Thyroid gland (tissue), 4 donors: ENCODE measurements around the gene CDC42EP5. TPM values are rescaled to one million over a fixed set of nuclear protein-coding genes. Genes with fewer than 3 reads are reported as not detected.
"Not testable (repeated sequence)": the region's sequence is repeated elsewhere in the genome, so short reads cannot be mapped to it uniquely, and the experiment has no call there.

Experiments used
- DNase-seq, 2 donors: peaks; one replicate each; pipeline ENCODE4 v3.0.0-alpha.2; 2019
- H3K27ac ChIP-seq, 3 donors: fragments of 200-600 bp; sonication (generic); 1 replicate in 2 of 3; 2 replicates in 1 of 3; pipeline ENCODE4 v1.5.1; 2016 to 2019; ENCODE audit warnings: mild to moderate bottlenecking in 1 of 3, moderate library complexity in 1 of 3
- H3K27me3 ChIP-seq: fragments of 200-600 bp; sonication (generic); one replicate; pipeline ENCODE4 v1.5.1; 2019
- H3K36me3 ChIP-seq, 2 donors: fragments of 200-600 bp; sonication (generic); one replicate each; pipeline ENCODE4 v1.5.1; 2016 to 2019
- H3K4me1 ChIP-seq, 2 donors: fragments of 200-600 bp; sonication (generic); one replicate each; pipeline ENCODE4 v1.5.1; 2017 to 2019
- H3K4me3 ChIP-seq, 3 donors: fragments of 200-600 bp; sonication (generic); replicated peaks in 1 of 3; 1 replicate in 2 of 3; 2 replicates in 1 of 3; pipeline ENCODE4 v1.5.1; 2016; ENCODE audit warnings: mild to moderate bottlenecking in 1 of 3
- H3K9me3 ChIP-seq: fragments of 200-600 bp; sonication (generic); one replicate; pipeline ENCODE4 v1.5.1; 2017
- CTCF ChIP-seq, 6 experiments: fragments of 200-600 bp in 3 of 6; fragments of 450-650 bp in 3 of 6; sonication (generic) in 3 of 6; IDR thresholded peaks; one replicate each; pipeline ENCODE4 v1.5.1; 2016 to 2019; ENCODE audit warnings: antibody characterized with exemption in 6 of 6, mild to moderate bottlenecking in 2 of 6, inconsistent platforms in 1 of 6, moderate library complexity in 1 of 6
- POLR2A ChIP-seq, 2 donors: fragments of 450-650 bp; IDR thresholded peaks; one replicate each; pipeline ENCODE4 v1.6.1; 2017; ENCODE audit warnings: antibody characterized with exemption in 2 of 2, mild to moderate bottlenecking in 2 of 2, moderate library complexity in 1 of 2
- WGBS, 2 donors: methylation state at CpG; one replicate each; pipeline ENCODE4 v1.1.5; 2017; 5-methylcytosine and 5-hydroxymethylcytosine counted together
- intact Hi-C: fragments of 100-400 bp; cut with DNase I; formaldehyde crosslinking; loops from one replicate; pipeline ENCODE4 v1.15.1; 2023
- total RNA-seq, 4 donors: library from RNA; depleted of rRNA; stranded (reverse); fragments of >200 nt; gene quantifications; one replicate each; pipeline ENCODE4 v1.2.3, GENCODE V29; 2016

The CDC42EP5 gene
- total RNA-seq, 4 donors from 2014 or later = 1.8 to 18.7 (median 12.1) TPM

DNA sequence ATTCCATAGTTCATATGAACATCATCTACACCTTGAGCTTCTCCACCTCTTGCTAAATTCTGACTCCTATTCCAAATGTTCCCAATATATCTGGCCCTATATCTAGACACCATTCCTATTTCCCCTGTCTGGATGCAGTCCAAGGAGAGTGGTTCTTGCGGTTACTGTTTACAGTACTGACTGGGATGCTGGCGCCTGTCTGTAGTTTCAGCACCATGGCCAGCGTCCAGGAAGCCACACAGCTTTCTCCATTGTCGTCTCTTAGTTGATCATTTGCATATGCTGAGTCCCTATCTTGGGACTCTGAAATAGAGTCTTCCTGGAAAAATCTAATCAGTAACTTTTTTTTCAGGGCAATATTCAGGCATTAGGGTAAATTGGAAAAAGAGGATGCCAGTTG lies 44.4 kb upstream of the CDC42EP5 start:
- Histone ChIP-seq H3K36me3 (no peaks in the 10 kb centered on the region), H3K4me1 (no peaks in the 10 kb centered on the region), H3K4me3 (no peak overlapping the region), H3K27me3 (no peaks in the 10 kb centered on the region), H3K27ac (no peak overlapping the region), H3K9me3 (no peaks in the 10 kb centered on the region)
- TF ChIP-seq POLR2A (IDR thresholded peaks at IDR 0.05) (no peak), CTCF (IDR thresholded peaks at IDR 0.05) (no peak)
- 3% methylated on average over 4 of the region's 4 CpGs for WGBS, 2 donors
- intact Hi-C loops = no loop called here
- peak; percentile 29 to 50 for DNase-seq

DNA sequence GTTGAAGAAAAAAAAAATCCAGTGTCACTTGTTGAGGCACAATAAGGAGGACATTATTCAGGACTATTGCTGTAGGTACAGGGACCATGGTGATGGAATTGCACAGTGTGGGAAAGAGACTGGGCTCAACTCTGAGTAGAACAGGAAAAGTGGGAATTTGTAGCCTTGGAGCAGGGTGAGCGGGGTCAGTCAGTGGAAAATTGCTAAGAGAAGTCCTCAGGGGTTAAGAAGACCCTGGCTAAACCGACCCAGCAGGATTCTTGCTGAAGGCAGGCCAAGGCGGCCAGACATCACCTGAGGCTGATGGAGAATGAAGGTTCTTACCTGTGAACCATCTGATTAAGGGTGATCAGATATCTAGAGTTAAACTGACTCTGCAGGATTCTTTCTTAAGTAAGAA lies 42.1 kb upstream of the CDC42EP5 start:
- intact Hi-C loops = no loop called here
- Histone ChIP-seq H3K9me3 (no peaks in the 10 kb centered on the region), H3K4me3 (no peak overlapping the region), H3K4me1 (no peaks in the 10 kb centered on the region), H3K27me3 (no peaks in the 10 kb centered on the region), H3K36me3 (no peaks in the 10 kb centered on the region), H3K27ac (no peak overlapping the region)
- WGBS, 2 donors = 56 to 67% methylated on average over 3 of the region's 3 CpGs
- no peak for DNase-seq
- no peak for TF ChIP-seq POLR2A (IDR thresholded peaks at IDR 0.05)
- TF ChIP-seq CTCF (IDR thresholded peaks at IDR 0.05) = no peak

DNA sequence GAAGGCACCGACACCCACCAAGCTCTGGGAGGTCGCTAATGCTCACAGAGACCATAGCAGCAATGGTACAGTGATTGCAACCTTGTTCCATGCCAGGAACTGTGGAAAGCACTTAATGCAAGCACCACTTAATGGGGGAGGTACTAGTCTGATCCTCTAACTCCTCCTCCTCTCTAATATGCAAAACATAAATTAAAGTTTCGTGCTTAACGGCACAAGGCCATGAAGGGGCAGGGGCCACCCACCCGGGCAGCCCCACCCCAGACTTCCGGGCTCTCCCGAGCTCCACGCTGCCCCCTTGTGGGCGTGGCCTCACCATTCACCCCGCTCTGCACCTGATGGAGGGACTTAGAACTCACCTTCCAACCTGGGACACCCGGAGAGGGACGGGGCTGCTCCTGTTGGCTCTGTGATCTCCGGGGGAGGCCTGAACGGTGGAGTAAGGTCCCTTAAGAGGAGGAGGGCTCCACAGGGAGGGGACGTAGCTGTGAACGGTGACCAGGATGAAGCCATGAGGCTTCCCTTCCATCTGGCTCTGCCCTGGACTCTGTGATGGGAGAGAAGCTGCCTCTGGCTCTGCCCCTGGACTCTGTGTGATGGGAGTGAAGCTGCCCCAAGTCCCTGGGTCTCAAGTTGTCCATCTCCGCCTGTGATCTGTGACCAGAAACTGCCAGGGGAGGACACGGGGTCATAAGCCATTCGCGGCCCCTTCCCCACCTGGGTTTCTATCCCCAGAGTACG lies 36.3 kb upstream of the CDC42EP5 start:
- 100% methylated on average over 2 of the region's 21 CpGs; no CpG with 5 or more reads in 1 of the 2 donors for WGBS, 2 donors
- H3K27me3 ChIP-seq, H3K4me3 ChIP-seq, intact Hi-C loops, DNase-seq, H3K4me1 ChIP-seq, H3K9me3 ChIP-seq, H3K27ac ChIP-seq, H3K36me3 ChIP-seq: not testable (repeated sequence)

DNA sequence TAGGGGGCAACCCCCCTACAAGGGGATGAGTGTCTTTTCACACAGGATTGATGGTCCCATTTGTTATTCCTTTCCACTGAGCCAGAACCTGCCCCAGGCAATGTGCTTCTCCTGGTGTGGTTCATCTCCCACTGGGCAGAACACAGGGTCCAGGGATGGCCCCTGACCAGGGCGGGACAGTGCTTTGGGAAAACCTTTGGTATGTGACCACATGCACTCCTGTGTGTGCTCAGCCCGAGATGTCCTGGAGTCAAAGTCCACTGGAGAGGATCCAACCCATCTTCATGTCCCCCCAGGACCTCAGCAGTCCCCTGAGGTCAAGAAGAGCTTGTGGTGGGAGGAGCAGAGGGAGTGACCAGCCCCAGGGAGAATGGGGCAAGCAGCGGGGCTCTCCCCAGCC lies 35.4 kb upstream of the CDC42EP5 start:
- WGBS, 2 donors = 77 to 80% methylated on average over 2 of the region's 3 CpGs
- H3K27ac ChIP-seq, H3K36me3 ChIP-seq, H3K4me3 ChIP-seq, H3K4me1 ChIP-seq, H3K9me3 ChIP-seq, DNase-seq, H3K27me3 ChIP-seq, intact Hi-C loops: not testable (repeated sequence)

- Histone ChIP-seq H3K4me1 (no peaks in the 10 kb centered on the region), H3K36me3 (no peaks in the 10 kb centered on the region), H3K4me3 (no peak overlapping the region), H3K27me3 (no peaks in the 10 kb centered on the region), H3K27ac (no peak overlapping the region), H3K9me3 (no peaks in the 10 kb centered on the region)
- DNase-seq = no peak
- WGBS, 2 donors = 58 to 61% methylated on average over 12 of the region's 12 CpGs
- no peak for TF ChIP-seq CTCF (IDR thresholded peaks at IDR 0.05)
- TF ChIP-seq POLR2A (IDR thresholded peaks at IDR 0.05) = no peak
- intact Hi-C loops = no loop called here
Observed at GRCh38 chr19:54507824-54508223, 34.7 kb upstream of the CDC42EP5 start.

- H3K4me3 ChIP-seq, H3K9me3 ChIP-seq, H3K36me3 ChIP-seq, H3K4me1 ChIP-seq, H3K27ac ChIP-seq, intact Hi-C loops, H3K27me3 ChIP-seq, DNase-seq: not testable (repeated sequence)
- WGBS, 2 donors = 65% methylated on average over 8 of the region's 15 CpGs; no CpG with 5 or more reads in 1 of the 2 donors
Observed at GRCh38 chr19:54507038-54507717, 34.1 kb upstream of the CDC42EP5 start.
